K562 (cell line): Measurements from ENCODE around the gene AKT1. TPM values are rescaled to one million over a fixed set of nuclear protein-coding genes. Genes with fewer than 3 reads are reported as not detected.
A peak's percentile ranks its signal among the peaks of the same experiment; 100 is the strongest.

Source experiments
- CREB1 ChIP-seq, 2 experiments: sonication (generic) in 1 of 2; formaldehyde crosslinking in 1 of 2; IDR thresholded peaks; 2 replicates each; pipeline versions ENCODE4 v1.6.1 to v1.8.0; 2012 to 2022; ENCODE audit warnings: inconsistent platforms in 1 of 2, mild to moderate bottlenecking in 1 of 2, missing genetic modification reagents in 1 of 2, moderate library complexity in 1 of 2
- CREB3L1 ChIP-seq: fragments of 450-650 bp; IDR thresholded peaks from 2 replicates; pipeline ENCODE4 v1.6.1; 2014; ENCODE audit warnings: low read depth, mild to moderate bottlenecking, moderate library complexity, borderline replicate concordance
- CXXC5 ChIP-seq: fragments of 250-450 bp; sonication (Bioruptor Pico); IDR thresholded peaks from 2 replicates; pipeline ENCODE4 v1.8.0; 2022; ENCODE audit warnings: inconsistent platforms, mild to moderate bottlenecking, moderate library complexity
- FOXK2 ChIP-seq, 2 experiments: fragments of 450-650 bp; IDR thresholded peaks in 1 of 2; conservative IDR thresholded peaks in 1 of 2; 2 replicates each; pipeline ENCODE4 v1.6.1; 2016; ENCODE audit warnings: low read depth in 2 of 2, mild to moderate bottlenecking in 1 of 2
- GABPB1 ChIP-seq: sonication (generic); formaldehyde crosslinking; IDR thresholded peaks from 2 replicates; pipeline ENCODE4 v1.8.0; 2022; ENCODE audit warnings: mild to moderate bottlenecking, missing genetic modification reagents
- HDAC1 ChIP-seq, 2 experiments: fragments of 450-650 bp; IDR thresholded peaks; 2 replicates each; pipeline ENCODE4 v1.6.1; 2016 to 2017; ENCODE audit warnings: inconsistent platforms in 1 of 2, mild to moderate bottlenecking in 1 of 2, moderate library complexity in 1 of 2
- MAZ ChIP-seq, 2 experiments: fragments of 450-650 bp in 1 of 2; sonication (generic) in 1 of 2; formaldehyde crosslinking; IDR thresholded peaks in 1 of 2; conservative IDR thresholded peaks in 1 of 2; 2 replicates each; pipeline versions ENCODE4 v1.4.0 to v1.5.0; 2020; ENCODE audit warnings: mild to moderate bottlenecking in 1 of 2, missing genetic modification reagents in 1 of 2
- MEF2A ChIP-seq: IDR thresholded peaks from 2 replicates; pipeline ENCODE4 v1.6.1; 2011; ENCODE audit warnings: low read depth, mild to moderate bottlenecking, low read length, moderate library complexity; ENCODE audit not compliant: control insufficient read depth
- MEIS2 ChIP-seq: fragments of 450-650 bp; IDR thresholded peaks from 2 replicates; pipeline ENCODE4 v1.6.1; 2014; ENCODE audit warnings: mild to moderate bottlenecking; ENCODE audit not compliant: partially characterized antibody
- POLR2G ChIP-seq: fragments of 200-400 bp; formaldehyde crosslinking; IDR thresholded peaks from 2 replicates; pipeline ENCODE4 v1.6.1; 2017; ENCODE audit warnings: low read depth, mild to moderate bottlenecking, antibody characterized with exemption, low read length, moderate library complexity
- YY1 ChIP-seq, 3 experiments: IDR thresholded peaks; 2 replicates each; pipeline ENCODE4 v1.6.1; 2011; ENCODE audit warnings: low read length in 2 of 3, mild to moderate bottlenecking in 2 of 3, moderate library complexity in 2 of 3, borderline replicate concordance in 1 of 3, control low read depth in 1 of 3, low read depth in 1 of 3; ENCODE audit not compliant: insufficient read depth in 3 of 3, insufficient replicate concordance in 2 of 3, control insufficient read depth in 1 of 3, insufficient read length in 1 of 3; ENCODE audit errors: extremely low read depth in 1 of 3
- ZBTB40 ChIP-seq, 2 experiments: fragments of 450-650 bp in 1 of 2; sonication (generic) in 1 of 2; formaldehyde crosslinking in 1 of 2; IDR thresholded peaks; 2 replicates each; pipeline versions ENCODE4 v1.7.1 to v1.9.0; 2016 to 2022; ENCODE audit warnings: inconsistent platforms in 1 of 2, mild to moderate bottlenecking in 1 of 2, missing genetic modification reagents in 1 of 2
- ZNF175 ChIP-seq: fragments of 200-800 bp; sonication (Bioruptor generic); IDR thresholded peaks from 2 replicates; pipeline ENCODE4 v1.6.1; 2016; ENCODE audit warnings: low read depth, mild to moderate bottlenecking, missing genetic modification characterization, missing compliant biosample characterization
- ZNF583 ChIP-seq: fragments of 250-450 bp; sonication (Bioruptor Pico); IDR thresholded peaks from 2 replicates; pipeline ENCODE4 v1.4.0; 2020
- polyA plus RNA-seq, 8 experiments: library from polyadenylated mRNA; depleted of rRNA in 4 of 8; stranded (reverse) in 5 of 8; unstranded in 3 of 8; fragments of >200 nt; fragmentation: Nextera tagmentation in 2 of 8; fragmentation: Illumina TruSeq in 1 of 8; extraction: Ambion mirVana in 2 of 8; extraction: Trizol in 1 of 8; gene quantifications; 2 replicates each; pipeline versions ENCODE4 v1.2.1 to v1.2.3, GENCODE V29; 2011 to 2014; ENCODE audit warnings: inconsistent platforms in 1 of 8, missing spikeins in 1 of 8
- total RNA-seq, 7 experiments: library from RNA; depleted of rRNA in 6 of 7; stranded (reverse); fragments of >200 nt in 6 of 7; fragmentation: Illumina TruSeq in 2 of 7; extraction: Trizol in 2 of 7; gene quantifications; 2 replicates each; pipeline versions ENCODE4 v1.2.1 to v1.2.3, GENCODE V29; 2011 to 2021; ENCODE audit warnings: low replicate concordance in 1 of 7

The AKT1 gene
- total and polyA plus RNA-seq, 9 of the 15 experiments (the other 6 are each of a cell fraction or from before 2014, with no cell fraction given): 0.49 to 132 (median 75.1) TPM

- 0 out of 2 replicates have a peak, but pooled peaks have one; percentile 27 for TF ChIP-seq ZBTB40 (IDR thresholded peaks at IDR 0.05)
- no peak for TF ChIP-seq ZBTB40 (CRISPR knock-in tag; IDR thresholded peaks at IDR 0.05)
- 0 out of 2 replicates have a peak, but pooled peaks have one; percentile 48 for TF ChIP-seq GABPB1 (CRISPR knock-in tag)
- no peak for TF ChIP-seq MEF2A
- 0 out of 4 replicates have a peak, but pooled peaks have one; percentile 17 to 42 for TF ChIP-seq FOXK2 (conservative IDR thresholded peaks at IDR 0.05 in 1 of 2, IDR thresholded peaks at IDR 0.05 in 1 of 2; ENCODE audit: low read depth in 2 of 2)
- TF ChIP-seq POLR2G: peak; percentile 56; the same call in 1 of the 2 replicates
- peak; percentile 4 for TF ChIP-seq MEIS2
- no peak for TF ChIP-seq CREB1 (IDR thresholded peaks at IDR 0.05)
- TF ChIP-seq CREB1 (CRISPR knock-in tag; IDR thresholded peaks at IDR 0.05): peak; percentile 67; the same call in 1 of the 2 replicates
- peak; percentile 19 to 42; a peak in 2 of 4 replicates for TF ChIP-seq MAZ (CRISPR knock-in tag; conservative IDR thresholded peaks at IDR 0.05 in 1 of 2, IDR thresholded peaks at IDR 0.05 in 1 of 2)
- peak; percentile 32 for TF ChIP-seq CXXC5 (CRISPR knock-in tag)
- peak in 1 of 2 experiments; percentile 41; a peak in 1 of 4 replicates for TF ChIP-seq HDAC1 (IDR thresholded peaks at IDR 0.05)
- TF ChIP-seq ZNF583: no peak
- TF ChIP-seq ZNF175 (CRISPR knock-in tag): no peak
- TF ChIP-seq YY1 (IDR thresholded peaks at IDR 0.05; ENCODE audit: borderline replicate concordance in 1 of 3, control insufficient read depth in 1 of 3, extremely low read depth in 1 of 3, insufficient read depth in 3 of 3, insufficient read length in 1 of 3, insufficient replicate concordance in 2 of 3, low read depth in 1 of 3, low read length in 2 of 3): peak in 1 of 3 experiments; percentile 6
- 0 out of 2 replicates have a peak, but pooled peaks have one; percentile 22 for TF ChIP-seq CREB3L1
Observed at GRCh38 chr14:104800771-104801519, 5.4 kb upstream of the AKT1 start, which contains the start of gene ZBTB42 (continued).
